Stimulated activated CD4-positive, alpha-beta T cell treated with anti-CD3 and anti-CD28 coated beads, TNF-alpha, amount 100 ng/mL, for 4 hours (primary cell): ENCODE data around the gene SNRPA1.

ENCODE experiments used
- DNase-seq, 3 experiments: peaks; one replicate each; pipeline ENCODE4 v3.0.0-alpha.2; 2020; ENCODE audit warnings: low read depth in 3 of 3

SNRPA1 gene

DNA sequence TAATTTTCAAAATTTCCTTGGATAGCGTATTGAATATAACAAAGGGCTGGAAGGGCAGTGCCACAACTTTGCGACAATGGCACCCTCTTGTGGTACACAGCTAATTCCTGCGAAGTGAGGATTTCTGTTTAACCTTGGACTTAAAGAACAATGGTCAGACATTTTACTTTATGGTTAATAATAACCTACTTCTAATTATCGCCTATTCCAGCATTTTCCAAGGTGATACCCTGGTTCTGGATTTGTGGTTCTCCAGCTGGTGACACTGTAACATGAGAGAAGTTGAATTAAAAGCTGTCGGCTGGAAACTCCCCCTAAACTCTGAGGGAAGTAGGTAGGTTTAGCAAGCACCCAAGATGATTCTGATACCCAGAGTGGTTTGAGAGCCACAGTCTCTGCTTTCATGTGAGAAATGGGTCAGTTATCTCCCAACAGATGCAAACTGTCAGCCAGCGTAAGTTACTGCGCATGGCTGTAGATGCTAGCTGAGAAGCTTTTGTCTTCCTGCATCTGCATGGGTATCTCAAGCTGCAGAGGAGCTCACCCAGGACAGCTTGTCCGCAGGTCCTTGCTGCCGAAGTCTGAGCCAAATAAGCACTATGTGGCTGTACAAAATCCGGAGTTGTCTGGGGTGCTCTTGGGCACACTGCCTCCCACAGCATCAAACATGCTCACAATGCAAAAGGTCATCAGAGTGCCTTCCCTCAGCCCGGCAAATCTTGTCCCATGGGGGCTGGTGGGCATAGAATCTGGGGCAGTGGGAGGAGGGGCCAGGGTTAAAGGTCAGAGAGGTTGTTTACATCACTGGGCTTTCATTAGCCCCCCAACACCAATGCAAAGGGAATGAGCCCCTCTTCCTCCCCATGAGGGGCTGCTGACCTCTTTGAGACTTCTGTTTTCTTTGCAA lies 36.6 kb downstream of the SNRPA1 start:
- peak in 1 of 3 experiments; percentile 37 for DNase-seq

DNA sequence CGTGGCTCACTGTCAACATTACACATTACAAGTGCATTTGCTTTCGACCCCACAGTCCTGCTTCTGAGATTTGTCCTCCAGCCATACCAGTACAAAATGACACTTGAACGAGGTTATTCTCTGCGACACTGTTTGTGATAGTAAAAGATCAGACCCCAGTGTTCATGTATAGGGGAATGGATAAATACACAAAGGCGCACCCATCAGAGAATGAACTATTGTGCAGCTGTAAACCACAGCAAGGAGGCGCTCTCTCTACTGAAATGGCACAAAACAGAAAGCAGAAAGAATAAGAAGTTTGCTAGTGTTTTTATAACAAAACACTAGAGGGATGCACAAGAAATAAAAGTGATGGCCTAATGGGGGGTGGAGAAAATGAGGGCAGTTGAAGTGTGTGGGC lies 38.3 kb downstream of the SNRPA1 start:
- no peak for DNase-seq

DNA sequence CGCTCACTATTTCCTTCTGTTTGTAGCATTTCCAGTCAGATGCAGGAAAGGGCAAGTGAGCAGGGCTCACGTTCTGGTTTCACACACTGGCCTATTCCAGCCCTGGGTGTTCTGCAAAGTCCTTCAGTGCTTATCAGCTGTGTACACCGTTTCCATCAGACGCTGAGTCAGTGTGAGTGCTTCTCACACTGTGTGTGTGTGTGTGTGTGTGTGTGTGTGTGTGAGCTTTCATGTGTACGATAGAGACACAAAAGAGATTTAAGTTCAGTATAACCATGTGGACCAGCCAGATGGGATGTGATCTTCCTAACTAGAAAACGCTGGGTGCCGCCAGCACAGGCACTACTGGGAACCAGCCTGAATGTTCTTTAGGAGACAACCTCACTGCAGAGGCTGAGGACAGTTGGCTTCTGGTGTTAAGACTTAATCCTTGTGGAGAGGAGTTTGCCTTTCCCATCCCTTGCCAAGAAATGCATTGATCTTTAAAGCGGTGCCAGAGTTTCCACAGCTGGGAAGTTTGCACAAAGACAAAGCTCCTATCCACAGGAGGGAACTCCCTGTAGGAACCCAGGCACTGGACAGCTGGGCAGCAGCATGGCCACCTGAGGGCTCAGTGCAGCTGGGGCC lies 39.3 kb downstream of the SNRPA1 start:
- no peak for DNase-seq

DNA sequence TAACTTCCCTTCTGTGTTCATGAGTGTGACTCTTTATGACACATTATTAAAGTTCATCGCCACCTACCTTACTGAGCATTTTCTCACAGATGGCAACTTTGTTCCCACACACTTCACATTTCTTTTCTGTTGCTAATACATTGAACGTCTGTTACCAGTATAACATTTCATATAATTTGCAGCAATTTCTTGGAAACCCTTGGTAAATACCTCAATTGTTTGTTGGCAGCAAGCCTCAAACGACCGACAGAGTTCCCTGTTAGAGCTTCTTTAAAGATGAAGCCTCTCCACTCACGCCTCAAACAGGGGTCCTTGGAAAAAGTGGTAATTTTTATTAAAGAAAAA lies 40.0 kb downstream of the SNRPA1 start:
- no peak for DNase-seq

DNA sequence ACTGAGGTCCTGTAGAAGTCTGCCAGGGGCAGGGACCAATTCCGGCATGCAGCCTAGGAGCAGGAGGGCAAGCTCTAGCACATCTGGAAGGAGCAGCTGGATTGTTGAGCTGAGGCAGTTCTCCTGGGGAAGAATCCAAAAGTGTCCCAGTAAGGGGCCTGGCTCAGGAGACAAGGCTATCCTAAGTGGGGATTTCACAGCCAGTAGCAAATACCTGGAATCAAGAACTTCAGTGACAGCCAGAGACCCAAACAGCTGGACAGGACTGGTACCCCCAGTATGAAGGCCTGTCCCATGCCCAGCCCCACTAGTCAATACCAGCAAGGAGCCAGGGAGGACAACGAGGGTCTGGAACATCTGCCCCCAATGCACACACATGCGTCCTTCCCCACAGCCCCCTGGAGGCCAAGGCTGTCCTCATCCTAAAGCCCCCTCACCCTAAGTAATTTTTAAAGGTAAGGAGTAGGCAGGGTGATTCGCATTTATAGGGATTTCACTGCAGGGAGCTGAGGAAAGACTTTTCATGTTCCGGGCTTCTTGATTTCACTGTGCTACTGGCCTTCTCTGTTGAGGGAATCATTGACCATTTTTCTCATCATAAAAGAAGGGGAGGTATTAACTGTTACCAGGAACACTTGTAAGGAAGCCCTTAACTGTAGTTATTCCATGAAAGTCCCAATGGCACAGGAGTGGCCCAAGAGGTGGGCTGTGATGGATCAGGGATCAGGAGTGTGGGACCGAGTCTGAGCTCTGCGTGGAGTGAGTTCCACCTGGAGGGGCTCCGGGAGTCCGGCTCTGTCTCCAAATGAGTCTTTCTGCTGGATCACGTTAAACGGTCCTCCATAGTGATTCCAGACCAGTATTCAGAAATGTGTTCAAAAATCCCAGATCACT lies 40.6 kb downstream of the SNRPA1 start:
- no peak for DNase-seq

DNA sequence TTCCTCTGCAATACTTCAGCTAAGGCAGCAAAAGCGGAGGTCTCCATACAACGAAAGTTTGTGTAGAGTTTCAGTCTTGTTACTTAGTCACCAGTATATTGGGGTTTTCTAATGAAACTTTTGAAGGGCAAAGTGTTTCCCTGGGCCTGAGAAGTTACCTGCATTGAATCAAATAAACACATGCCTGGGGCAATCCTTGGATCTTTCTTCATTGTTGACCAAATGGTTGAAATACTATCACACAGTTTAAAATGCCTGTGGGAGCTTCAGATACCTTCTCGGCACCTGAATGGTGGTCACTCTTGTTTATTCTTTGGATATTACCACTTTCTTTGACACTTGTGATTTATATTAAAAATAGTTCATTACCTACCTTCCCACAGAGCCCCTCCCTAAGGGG lies 42.2 kb downstream of the SNRPA1 start:
- no peak for DNase-seq

DNA sequence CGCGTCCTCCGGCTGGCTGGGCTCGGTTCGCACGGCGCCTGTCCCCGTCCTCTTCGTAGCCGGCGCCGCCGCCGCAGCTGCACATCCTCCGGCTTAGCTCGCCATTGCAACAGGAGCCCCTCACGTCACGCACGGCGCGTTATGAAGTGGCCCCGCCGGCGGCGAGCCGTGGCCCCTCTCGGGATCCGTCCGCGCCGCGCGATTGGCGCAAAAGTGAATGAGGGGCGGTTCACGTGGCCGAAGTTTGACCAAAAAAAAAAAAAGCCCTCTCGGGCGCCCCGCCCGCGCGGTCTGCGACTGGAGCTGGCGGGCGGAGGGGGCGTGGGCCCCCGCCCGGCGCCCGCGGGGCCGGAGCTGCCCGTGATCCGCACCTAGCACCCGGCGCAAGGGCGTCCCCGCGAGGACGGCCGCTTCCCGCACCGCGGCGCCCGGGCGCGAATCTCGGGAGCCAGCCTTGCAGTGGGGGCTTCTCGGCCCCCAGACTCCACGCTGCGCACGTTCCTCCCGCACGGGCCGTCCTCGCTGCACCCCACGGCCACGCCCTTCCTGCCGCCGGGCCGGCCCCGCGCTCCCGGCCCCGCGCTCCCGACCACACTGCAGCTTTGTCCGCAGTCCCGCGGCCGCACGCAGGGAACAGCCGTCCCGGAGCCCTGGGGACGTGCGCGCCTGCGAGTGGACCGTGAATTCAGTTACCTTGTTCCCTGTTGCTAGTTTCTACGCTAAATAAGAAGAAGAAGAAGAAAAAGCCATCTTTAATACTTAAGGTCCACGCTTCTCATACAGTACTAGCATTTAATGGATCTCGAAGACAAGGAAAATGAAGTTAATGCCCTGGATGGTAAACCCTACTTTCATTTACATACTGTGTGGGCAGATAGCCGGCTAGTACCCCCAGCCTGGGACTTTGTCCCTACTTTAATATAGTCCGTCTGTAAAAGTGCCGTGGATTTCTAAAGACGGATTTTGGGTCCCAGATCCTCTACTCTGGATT lies 42.9 kb downstream of the SNRPA1 start, which contains the start of gene CHSY1:
CHSY1 (minus strand) TSS at position 219 of the 991 bp plus-strand sequence. CDS start 592 bp downstream, outside the sequence.
- DNase-seq, result peak; percentile 68 to 74 (median 70)

DNA sequence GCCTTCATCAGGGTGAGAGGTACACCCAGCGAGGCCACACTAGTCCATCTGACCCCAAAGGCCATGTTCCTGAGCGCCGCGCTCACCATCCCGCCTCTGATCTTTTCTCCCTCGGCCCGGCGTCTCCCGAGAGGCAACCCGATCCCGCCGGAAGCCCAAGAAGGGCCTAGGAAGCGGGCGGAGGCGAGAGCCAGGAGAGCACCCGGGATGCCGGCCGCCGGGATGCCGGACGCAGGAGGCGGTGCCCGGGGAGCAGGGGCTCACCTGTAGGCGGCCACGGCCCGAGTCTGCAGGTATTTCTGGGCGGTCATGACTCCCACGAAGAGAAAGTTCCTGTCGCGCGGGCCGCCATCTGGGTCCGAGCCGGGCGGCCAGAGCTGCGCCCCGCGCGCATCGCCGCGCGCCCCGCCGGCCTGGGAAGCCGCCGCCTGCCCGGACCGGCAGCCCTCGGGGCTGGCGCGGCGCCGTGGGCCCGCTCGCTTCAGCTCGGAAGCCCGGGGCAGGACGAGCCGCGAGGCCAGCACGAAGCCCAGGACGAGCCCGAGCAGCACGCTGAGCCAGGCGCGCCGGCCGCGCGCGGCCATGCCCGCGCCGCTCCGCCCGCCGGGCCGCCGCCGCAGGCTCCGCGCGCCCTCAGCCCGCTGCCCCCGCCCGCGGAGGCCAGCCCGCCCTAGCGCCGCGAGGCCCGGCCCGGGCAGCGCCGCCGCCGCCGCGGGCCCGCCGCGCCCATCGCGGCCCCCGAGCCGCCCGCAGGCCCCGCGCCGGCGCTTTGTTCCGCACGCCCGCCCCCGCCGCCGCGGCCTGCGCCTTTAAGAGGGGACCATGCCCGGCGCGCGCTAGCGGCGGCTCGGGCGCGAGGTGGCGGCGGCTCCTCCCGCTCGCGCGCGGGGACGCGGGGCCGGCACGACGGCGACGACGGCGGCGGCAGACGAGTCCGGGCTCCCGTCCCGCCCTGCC lies 43.9 kb downstream of the SNRPA1 start:
- DNase-seq, result no peak

DNA sequence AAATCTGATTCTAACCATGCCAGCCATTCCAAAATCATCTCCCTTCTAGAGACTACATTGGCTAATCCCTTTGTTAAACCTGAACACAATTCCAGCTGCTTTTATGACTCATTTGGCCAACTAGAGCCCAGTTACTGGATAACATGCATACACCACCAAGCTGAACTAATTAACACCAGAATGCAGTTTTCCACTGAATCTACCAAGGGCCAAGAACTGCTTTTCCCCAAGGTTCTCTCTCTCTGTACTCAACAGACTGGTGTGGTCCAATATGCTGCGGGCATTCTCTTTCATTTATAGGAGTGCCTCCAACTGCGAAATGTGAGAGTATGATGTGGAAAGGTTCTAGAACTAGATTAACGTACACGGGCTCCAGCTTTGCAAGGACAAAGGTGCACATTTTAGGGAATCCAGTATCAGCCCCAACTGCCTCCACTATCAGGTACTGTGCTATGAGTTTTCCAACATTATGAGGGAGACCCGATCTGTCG lies 44.7 kb downstream of the SNRPA1 start:
- DNase-seq, result no peak

DNA sequence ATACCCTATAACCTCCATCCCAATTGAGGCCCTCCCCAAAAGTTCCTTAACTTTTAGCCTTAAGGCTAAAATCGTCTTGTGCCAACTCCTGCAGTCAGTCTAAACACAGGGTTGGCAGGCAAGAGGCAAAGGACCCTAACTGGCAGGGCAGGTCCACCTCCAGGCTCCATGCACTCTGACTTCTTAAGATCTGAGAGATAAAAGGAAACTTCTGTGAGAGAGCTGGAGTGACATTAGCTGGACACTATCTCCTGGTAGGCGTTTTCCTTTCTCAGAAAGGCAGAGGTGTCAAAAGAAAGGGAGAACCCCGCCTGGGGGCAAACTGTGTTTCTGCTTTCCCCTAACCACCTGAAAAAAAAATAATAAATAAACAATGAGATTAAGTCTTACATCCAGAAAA lies 46.8 kb downstream of the SNRPA1 start:
- no peak for DNase-seq

DNA sequence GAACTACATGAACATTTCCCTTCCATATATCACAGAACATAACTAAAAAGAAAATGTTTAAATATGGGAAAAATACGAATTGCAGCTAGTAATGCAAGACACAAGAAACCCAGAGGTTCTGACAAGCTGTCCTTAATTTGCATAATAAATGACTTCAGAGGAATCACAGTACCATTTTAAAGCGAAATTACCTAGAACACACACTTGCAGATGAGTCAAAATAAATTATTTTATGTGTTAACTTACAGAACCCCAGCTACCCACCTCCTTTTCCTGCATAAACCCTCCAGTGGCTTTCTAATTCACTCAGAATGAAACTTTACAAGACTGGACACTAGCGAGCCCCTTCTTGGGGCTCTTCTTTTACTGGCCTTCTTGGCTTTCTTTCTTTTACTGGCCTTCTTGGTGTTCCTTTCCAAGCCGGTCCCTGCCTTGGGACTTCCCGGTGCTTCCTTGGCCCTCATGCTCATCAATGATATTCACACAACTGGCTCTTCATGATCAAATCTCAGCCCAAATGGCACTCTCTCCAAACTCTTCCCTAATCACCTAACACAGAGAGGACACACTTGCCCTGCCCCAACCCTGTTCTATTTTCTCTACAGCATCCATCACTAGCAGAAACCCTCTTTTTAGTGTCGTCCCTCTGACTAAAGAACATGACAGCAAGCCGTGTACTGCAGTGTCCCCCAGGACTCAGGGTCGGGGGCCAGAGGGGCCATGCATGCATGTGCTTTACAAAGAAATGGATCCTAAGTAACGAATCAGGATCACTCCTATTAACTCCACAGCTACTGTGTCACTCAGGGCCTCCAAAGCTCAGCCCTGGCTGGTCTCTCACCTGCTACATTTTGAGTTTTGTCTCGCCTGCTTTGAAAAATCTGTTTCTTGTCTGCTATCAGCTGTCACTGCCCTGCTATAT lies 48.0 kb downstream of the SNRPA1 start:
- no peak for DNase-seq

DNA sequence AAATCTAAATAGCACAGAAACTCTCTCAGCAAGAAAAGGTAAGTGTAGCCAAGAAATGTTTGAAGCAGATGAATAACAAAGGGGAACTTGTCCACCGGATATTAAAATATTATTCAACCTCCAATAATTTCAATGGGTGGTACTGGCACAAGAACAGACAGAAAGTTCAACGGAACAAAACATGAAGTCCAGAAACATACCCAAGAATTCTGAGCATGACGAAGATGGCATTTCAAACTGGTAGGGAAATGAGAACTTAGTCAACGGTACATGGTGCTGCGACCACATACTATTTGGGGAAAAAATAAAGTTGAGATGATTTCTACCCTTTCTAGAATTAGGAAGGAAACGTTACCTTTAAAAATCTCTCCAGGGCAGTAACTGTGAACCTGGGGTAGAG lies 48.7 kb downstream of the SNRPA1 start:
- no peak for DNase-seq

DNA sequence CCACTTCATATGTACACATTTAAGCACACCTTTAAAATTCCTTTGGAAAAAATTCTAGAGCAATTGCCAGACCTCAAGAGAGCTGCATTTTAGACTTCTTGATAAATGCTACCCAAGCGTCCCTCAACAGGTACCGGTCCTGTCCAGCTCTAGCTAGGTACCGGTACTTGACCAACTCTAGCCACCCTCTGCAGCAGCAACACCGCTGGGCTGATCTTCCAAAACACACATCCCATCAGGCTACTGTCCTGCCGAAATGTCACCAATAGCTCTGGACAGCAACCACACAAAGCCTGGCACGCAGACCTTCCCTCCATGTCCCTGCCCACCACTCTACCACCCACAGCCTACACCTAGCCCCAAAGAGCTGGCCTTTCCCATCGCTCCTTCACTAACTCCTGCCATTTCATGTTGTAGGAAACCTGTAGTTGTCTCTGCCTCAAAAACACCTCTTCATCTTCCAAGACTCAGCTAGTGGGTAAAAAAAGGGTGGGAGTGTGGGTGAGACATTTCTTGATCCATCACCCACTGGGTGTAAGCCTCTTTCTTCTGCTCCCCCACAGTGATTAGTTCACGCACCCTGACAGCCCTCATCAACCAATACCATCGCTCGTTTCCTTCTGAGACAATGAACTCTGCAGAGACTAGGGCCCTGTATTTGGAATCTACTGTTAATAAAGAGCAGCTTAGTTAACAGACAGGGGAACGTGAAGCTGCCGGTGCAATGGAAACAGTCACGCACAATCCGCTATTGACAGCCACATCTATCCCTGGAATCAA lies 50.0 kb downstream of the SNRPA1 start:
- no peak for DNase-seq

DNA sequence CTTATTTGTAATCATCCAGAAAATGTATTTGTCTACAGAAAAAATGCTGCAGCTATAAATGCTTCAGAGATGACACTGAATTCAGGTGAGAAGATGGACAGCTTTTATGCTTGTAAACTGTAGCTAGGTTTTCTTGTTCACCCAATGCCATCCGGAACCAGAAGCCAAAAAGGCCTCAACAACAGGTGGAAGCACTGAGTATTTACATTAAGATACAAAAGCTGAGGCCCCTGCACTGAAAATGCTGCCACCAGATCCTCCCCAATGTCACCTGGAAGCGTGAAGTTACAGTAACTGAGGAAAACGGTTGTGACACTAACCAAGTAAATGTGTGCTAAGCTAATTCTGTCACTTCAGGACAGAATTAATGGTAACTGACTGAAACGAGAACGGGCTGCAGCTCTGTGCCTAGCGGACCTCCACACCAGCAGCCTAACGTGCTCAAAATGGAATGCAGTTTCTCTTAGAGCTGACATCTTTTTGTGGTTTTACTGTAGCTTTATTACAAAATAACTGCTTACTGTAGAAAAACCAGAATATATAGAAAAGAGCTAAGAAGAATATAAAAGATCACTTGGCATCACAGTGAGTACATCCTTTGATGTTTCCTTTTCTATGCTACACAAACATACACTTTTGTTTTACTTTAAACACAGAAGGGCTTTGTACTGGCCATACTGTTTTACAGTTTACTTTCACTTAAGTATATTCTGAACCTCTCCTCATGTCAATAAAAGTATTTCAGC lies 50.8 kb downstream of the SNRPA1 start:
- DNase-seq, result no peak

DNA sequence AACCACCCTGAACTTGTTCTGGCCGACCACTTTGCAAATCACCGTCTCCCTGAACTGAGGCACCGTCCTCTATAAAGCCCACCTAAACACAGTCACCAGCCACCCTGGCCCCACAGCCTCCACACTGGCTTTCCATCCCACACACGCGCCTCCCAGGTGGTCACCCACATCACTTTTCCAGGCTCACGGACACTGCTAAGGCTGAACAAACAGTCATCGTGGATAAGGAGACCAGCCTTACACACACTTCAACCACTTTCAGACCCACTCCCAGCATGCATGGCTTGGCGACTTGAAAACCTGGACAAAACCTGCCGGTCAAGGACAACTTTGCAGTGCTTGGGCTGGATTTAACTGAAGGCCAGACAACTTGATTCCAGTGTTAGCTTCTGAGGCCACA lies 51.6 kb downstream of the SNRPA1 start:
- DNase-seq, result no peak

DNA sequence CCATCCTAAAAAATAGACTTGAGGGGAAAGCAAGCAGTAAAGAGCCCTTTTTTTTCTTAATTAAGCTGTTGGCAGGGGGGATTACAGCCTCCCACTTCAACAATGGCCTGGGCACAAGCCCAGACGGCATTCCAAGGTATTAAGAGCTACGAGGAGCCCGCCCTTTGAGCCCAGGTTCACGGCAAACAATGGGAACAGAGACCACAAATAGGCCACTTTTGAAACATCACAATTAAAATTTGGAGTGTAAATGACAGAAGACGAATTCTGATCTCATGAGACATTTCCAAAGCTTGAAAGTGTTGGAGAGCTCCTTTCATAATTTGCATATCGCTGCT lies 52.1 kb downstream of the SNRPA1 start:
- no peak for DNase-seq
